LNCAP (cell line): Measurements from ENCODE around the gene CBX2.

ENCODE experiments used
- TF ChIP-seq, protein P1 (sequence below): fragments of 450-650 bp; IDR thresholded peaks from 2 replicates; pipeline ENCODE4 v1.5.1; 2017; ENCODE audit warnings: mild to moderate bottlenecking

Gene CBX2

DNA sequence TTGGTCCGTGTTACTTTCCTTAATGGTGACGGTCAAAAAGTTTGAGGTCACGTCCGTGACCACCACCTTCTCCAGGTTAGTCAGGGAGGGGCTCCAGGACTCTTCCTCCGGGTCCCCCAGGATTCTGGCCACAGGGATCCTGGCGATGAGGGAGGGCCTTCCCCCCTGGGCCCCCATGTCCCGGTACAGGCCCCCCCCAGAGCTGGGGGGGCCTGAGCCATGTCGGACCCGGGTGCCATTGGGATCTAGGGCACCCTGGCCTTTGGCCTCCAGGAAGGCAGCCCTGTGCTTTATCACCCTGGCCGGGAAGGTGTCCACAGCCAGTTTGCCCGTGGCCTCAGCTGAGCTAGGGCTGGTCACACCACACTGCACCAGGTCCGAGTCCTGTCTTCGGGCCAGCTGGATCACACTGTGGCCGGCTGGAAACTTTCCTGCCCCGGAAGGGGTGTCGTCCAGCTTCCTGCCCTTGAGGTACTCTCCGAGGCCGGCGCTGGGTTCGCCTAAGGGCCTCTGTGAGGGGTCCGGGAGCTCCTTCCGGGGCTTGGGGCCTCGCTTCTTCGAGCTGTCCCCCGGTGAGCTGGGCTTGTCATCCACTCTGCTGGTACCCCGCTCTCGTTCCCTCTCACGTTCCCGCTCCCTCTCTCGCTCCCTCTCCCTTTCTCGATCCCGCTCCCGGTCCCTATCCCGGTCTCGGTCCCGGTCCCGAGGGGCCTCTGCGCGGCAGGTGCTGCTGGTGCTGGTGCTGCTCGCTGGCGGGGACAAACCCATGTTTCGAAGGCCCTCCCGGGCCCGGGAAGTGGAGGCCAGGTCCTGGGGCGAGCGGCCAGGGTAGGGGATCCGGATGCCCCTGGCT, 16.9 kb downstream of the CBX2 start:
- TF ChIP-seq, protein P1, sequence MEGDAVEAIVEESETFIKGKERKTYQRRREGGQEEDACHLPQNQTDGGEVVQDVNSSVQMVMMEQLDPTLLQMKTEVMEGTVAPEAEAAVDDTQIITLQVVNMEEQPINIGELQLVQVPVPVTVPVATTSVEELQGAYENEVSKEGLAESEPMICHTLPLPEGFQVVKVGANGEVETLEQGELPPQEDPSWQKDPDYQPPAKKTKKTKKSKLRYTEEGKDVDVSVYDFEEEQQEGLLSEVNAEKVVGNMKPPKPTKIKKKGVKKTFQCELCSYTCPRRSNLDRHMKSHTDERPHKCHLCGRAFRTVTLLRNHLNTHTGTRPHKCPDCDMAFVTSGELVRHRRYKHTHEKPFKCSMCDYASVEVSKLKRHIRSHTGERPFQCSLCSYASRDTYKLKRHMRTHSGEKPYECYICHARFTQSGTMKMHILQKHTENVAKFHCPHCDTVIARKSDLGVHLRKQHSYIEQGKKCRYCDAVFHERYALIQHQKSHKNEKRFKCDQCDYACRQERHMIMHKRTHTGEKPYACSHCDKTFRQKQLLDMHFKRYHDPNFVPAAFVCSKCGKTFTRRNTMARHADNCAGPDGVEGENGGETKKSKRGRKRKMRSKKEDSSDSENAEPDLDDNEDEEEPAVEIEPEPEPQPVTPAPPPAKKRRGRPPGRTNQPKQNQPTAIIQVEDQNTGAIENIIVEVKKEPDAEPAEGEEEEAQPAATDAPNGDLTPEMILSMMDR, result no peak

DNA sequence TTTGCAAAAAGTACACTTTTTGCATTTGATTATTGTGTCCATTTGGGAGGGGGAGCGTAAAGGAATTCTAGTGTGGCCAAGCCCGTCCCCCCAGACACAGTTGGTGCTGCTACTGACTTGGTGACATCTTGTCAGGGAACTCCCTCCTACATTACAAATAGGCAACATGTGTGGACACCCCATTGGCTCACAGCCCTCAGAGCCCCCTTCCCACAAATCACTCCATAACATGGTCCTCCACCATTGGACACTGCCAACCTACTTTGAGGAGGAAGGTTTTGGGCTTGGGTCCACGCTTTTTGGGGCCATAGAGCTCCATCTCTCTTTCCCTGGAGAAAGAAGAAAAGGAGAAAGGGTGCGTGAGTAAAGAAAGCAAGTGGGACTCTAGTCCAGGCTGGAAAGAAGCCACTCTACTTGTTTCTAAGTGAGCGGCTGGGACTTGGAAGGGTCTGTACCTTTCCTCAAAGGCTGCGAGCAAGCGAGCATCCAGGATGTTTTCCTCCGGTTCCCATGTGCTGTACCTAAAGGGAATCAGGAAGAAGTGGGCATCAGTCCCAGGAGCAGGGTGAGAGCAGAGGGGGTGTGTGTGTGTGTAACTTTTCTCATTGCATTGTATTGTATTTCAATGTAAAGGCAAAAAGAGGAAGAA, 18.0 kb downstream of the CBX2 start:
- TF ChIP-seq, protein P1, result no peak

DNA sequence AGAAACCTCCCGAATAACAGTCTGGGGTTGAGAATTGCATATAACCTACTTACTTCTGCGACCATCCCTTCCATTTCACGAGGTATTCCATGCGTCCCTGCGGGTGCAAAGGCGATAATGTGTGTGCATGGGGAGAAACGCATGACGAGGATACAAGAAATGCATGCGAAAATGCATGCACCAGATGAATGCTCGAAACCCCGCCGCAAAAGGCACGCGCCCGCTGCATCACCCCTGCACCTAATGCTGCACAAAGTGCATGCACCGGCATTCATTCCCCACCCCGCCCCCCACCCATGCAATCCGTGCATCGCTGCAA, 18.5 kb downstream of the CBX2 start:
- TF ChIP-seq, protein P1, result no peak

DNA sequence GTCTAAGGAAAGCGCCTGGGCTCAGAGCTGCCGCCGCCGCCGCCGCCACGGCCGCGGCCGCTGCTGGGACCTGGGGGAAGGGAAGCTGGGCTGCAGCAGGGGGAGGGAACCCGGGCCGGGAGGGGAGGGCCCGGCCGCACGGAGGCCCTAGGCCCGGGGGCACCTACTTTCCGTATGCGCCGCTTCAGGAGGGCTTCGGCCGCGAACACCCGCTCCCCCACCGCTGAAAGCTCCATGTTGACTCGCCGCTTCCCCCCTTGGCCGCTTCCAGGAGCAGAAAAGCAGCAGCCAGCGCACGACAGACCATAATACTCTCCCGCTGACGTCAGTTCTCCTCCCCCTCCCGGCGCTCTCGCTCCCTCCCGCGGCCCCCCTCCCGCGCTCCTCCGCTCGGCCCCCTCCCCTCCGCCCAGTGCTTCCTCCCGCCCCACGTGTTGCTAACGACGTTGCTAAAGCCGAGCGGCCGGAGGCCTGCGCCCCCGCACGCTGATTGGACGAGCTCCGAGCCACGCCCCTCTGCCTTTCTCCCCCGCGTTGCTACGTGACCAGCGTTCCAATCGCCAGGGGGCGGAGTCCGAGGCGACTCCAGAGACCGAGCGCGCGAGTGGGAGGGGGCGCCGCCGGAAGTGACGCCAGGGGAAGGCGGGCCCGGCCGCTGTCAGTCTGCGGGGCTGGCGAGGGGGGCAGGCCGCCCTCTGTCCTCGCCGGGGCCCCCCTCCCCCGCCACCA, 19.0 kb downstream of the CBX2 start, which contains the start of gene CBX8:
Gene CBX8, minus strand, starts transcription at position 315 of the 729 bp plus-strand sequence. Its CDS starts 79 bp downstream, at position 236.
- TF ChIP-seq, protein P1, result no peak

DNA sequence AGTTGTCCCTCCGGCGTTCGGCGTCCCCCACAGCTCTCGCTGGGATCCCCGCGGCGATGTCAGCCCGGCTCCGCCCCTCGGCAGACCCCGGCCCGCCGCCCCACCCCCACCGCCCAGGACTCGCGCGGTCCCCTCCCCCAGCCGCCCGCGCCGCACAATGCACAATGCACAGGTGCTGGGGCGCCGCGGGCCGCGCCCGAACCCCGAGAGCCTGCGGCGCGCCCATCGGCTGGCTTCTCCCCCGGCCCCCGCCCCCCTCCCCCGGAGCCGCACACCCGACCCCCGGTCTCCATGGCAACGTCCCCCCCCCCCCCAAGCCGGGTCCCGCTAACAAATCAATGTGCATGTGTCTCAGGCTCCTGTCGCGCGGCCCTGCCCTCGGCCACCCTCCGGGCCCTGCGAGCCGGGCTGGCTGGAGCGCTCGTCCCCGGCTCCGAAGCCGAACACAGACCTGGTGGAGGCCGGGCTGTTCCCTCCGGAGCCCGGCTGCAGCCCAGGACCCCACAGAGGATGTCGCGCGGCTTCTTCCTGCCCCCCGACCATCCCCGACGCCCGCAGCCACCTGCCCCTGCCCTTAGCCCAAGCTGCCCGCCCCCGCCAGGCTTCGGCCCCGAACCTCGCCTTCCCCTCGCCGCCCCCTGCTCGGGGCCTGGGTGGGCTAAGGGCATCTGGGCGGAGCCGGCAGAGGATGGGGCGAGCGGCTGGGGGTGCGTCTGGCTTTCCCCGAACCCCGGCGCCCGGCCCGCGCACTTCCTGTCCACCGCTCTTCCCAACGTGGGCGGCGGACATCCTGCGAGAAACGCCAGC, 19.7 kb downstream of the CBX2 start:
- TF ChIP-seq, protein P1, result no peak

DNA sequence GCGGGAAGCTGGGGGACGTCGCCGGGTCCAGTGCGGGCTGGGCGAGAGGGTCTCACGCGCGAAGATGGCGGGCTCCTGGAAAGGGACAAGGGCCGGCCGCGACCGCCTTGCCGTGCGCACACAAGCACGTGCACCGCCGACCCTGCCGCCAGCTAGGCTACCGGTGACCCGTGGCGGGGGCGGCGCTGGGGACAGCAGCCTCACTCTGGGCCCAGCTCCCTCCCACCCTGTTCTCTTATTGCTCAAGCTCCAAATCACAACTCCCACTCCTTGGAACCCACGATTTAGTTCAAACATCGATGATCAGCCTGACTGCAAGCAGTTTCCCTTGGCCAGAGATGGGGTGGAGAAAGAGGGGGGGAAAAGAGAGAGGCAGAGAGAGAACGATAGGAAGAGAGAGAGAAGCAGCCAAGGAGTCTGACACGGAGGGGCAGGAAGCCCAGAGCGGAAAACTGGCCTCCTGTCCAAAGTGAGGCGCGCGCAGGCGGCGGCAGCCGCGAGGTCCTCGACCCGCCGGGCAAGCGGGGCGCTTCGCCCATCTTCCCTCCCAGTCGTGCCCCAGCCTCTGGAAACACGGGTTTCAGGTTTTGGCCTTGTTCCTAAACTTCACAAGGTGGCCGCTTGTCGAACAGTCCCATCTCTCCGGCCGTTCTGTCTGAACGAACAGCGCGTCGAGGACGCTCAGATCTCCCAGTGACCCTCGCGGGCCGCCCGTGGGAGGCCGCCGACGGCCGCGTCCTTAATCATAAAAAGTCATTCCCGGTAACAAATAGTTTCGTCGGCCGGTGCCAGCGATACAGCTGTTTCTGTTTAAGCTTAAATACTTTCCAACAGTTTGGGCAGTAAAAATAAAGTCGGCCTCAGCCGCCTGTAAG, 20.6 kb downstream of the CBX2 start:
- TF ChIP-seq, protein P1, result no peak
